Body of pancreas (tissue), 4 donors: ENCODE data around the gene CMTM7. TPM values are rescaled to one million over a fixed set of nuclear protein-coding genes. Genes with fewer than 3 reads are reported as not detected.
A peak's percentile ranks its signal among the peaks of the same experiment; 100 is the strongest.

Experiments
- ATAC-seq: fragments of 150-250 bp; one replicate; pipeline ENCODE4 v1.9.1; 2016
- DNase-seq, 4 donors: peaks; one replicate each; pipeline ENCODE4 v3.0.0-alpha.2; 2019
- H3K27ac ChIP-seq, 4 donors: fragments of 200-600 bp; sonication (generic); 1 replicate in 3 of 4; 2 replicates in 1 of 4; pipeline versions ENCODE4 v1.5.1 to v1.6.1; 2016 to 2019; ENCODE audit warnings: mild to moderate bottlenecking in 1 of 4, mixed read lengths in 1 of 4, moderate library complexity in 1 of 4
- H3K27me3 ChIP-seq, 2 donors: fragments of 200-600 bp; sonication (generic); one replicate each; pipeline ENCODE4 v1.6.0; 2016; ENCODE audit warnings: mild to moderate bottlenecking in 1 of 2
- H3K36me3 ChIP-seq, 2 donors: fragments of 200-600 bp; sonication (generic); replicated peaks in 1 of 2; 2 replicates each; pipeline ENCODE4 v1.5.1; 2016; ENCODE audit warnings: low read depth in 2 of 2; ENCODE audit not compliant: insufficient read depth in 1 of 2
- H3K4me1 ChIP-seq: fragments of 200-600 bp; sonication (generic); one replicate; pipeline ENCODE4 v1.6.0; 2016
- H3K4me3 ChIP-seq, 2 donors: fragments of 200-600 bp; sonication (generic); 1 replicate in 1 of 2; 2 replicates in 1 of 2; pipeline ENCODE4 v1.5.1; 2016 to 2019
- H3K9me3 ChIP-seq, 3 donors: fragments of 200-600 bp; sonication (generic); 1 replicate in 2 of 3; 2 replicates in 1 of 3; pipeline ENCODE4 v1.5.1; 2016
- CTCF ChIP-seq, 7 experiments: fragments of 450-650 bp in 4 of 7; fragments of 200-600 bp in 3 of 7; sonication (generic) in 3 of 7; IDR thresholded peaks; one replicate each; pipeline ENCODE4 v1.5.1; 2016 to 2019; ENCODE audit warnings: antibody characterized with exemption in 7 of 7
- POLR2A ChIP-seq, 3 donors: fragments of 450-650 bp; IDR thresholded peaks; one replicate each; pipeline ENCODE4 v1.6.1; 2016; ENCODE audit warnings: antibody characterized with exemption in 3 of 3, mild to moderate bottlenecking in 2 of 3
- WGBS, 2 donors: methylation state at CpG; one replicate each; pipeline ENCODE4 v1.1.5; 2017; 5-methylcytosine and 5-hydroxymethylcytosine counted together
- intact Hi-C: fragments of 100-400 bp; cut with DNase I; formaldehyde crosslinking; loops from one replicate; pipeline ENCODE4 v1.15.1; 2023
- total RNA-seq, 2 donors: library from RNA; depleted of rRNA; stranded (reverse); fragments of >200 nt; gene quantifications; one replicate each; pipeline ENCODE4 v1.1.0, GENCODE V29; 2016

CMTM7 gene
- total RNA-seq, 2 donors from 2014 or later: 23.3 to 51.1 TPM

- H3K4me3 ChIP-seq: peak within 1 kb of the TSS; percentile 40 to 62
- WGBS, 2 donors: 0% methylated on average over 23 to 60 of the region's 61 CpGs
- DNase-seq: peak; percentile 81 to 85 (median 84)
- intact Hi-C loops: no loop called here
- no peak for TF ChIP-seq CTCF (IDR thresholded peaks at IDR 0.05)
- peak; percentile 35 to 76 (median 72) for TF ChIP-seq POLR2A (IDR thresholded peaks at IDR 0.05)
- no peaks in the 10 kb centered on the region for H3K36me3 ChIP-seq
- peak; percentile 95 for ATAC-seq
- no peaks in the 10 kb centered on the region for H3K9me3 ChIP-seq
- peak within 1 kb of the TSS; percentile 66 to 96 (median 88) for H3K27ac ChIP-seq
- no peaks in the 10 kb centered on the region for H3K27me3 ChIP-seq
- peaks cover 18% of the 10 kb centered on the region for H3K4me1 ChIP-seq
Measured at GRCh38 chr3:32502118-32502945, 110.7 kb downstream of the CMTM7 start, which contains the start of gene CMTM6. CMTM6 (minus strand) TSS chr3:32502852; CDS start chr3:32502745, 107 bp downstream.

- H3K4me3 ChIP-seq: peak overlapping the region in 1 of 2 donors; percentile 62
- H3K36me3 ChIP-seq: no peaks in the 10 kb centered on the region
- ATAC-seq (no peak), DNase-seq (no peak)
- intact Hi-C loops: no loop called here
- H3K9me3 ChIP-seq: no peaks in the 10 kb centered on the region
- peak overlapping the region in 3 of 4 donors; percentile 66 to 96 (median 94) for H3K27ac ChIP-seq
- no peak for TF ChIP-seq POLR2A (IDR thresholded peaks at IDR 0.05)
- WGBS, 2 donors: 1 to 2% methylated on average over 6 of the region's 6 CpGs
- no peaks in the 10 kb centered on the region for H3K27me3 ChIP-seq
- peaks cover 18% of the 10 kb centered on the region for H3K4me1 ChIP-seq
Measured at GRCh38 chr3:32502946-32503286, 111.3 kb downstream of the CMTM7 start.

Other genes with a start within 250 kb of the CMTM7 start
- 10 to 100 TPM; 22.7 to 31.4 TPM for gene CMTM8, start 153.2 kb upstream of the CMTM7 start, total RNA-seq
- gene CMTM6, start 111.0 kb downstream of the CMTM7 start, total RNA-seq: 10 to 100 TPM; 20.2 to 40.9 TPM
- 10 to 100 TPM in 1 of 2 donors, 1 to 10 TPM in 1; 7.6 to 16.3 TPM for gene DYNC1LI1, start 179.0 kb downstream of the CMTM7 start, total RNA-seq